Mesendoderm (in vitro differentiated cells): ENCODE results near the gene TAF10.

Experiments
- DNase-seq: peaks from one replicate; pipeline ENCODE4 v3.0.0; 2013
- H2AK5ac ChIP-seq: 2 replicates; pipeline ENCODE4 v1.6.1; 2013; ENCODE audit warnings: low read length, inconsistent platforms
- H2BK120ac ChIP-seq: 2 replicates; pipeline ENCODE4 v1.6.1; 2013; ENCODE audit warnings: low read depth, mild to moderate bottlenecking, low read length, moderate library complexity, mixed read lengths
- H2BK15ac ChIP-seq: replicated peaks from 2 replicates; pipeline ENCODE4 v1.6.1; 2013; ENCODE audit warnings: low read depth, mild to moderate bottlenecking, moderate library complexity
- H2BK5ac ChIP-seq: 2 replicates; pipeline ENCODE4 v1.6.1; 2013; ENCODE audit warnings: low read length, inconsistent platforms
- H3K18ac ChIP-seq: 2 replicates; pipeline ENCODE4 v1.6.1; 2013; ENCODE audit warnings: mild to moderate bottlenecking, low read length, mixed read lengths
- H3K23ac ChIP-seq: one replicate; pipeline ENCODE4 v1.6.1; 2013; ENCODE audit warnings: low read length
- H3K27ac ChIP-seq: 2 replicates; pipeline ENCODE4 v1.5.1; 2013; ENCODE audit warnings: low read depth, mild to moderate bottlenecking, inconsistent platforms, low read length, moderate library complexity
- H3K27me3 ChIP-seq: 2 replicates; pipeline ENCODE4 v1.6.1; 2013; ENCODE audit warnings: low read length, control low read depth, mild to moderate bottlenecking, inconsistent platforms; ENCODE audit not compliant: insufficient read depth, poor library complexity
- H3K36me3 ChIP-seq: 2 replicates; pipeline ENCODE4 v1.6.1; 2013; ENCODE audit warnings: low read length, inconsistent platforms; ENCODE audit not compliant: control insufficient read depth, insufficient read depth
- H3K4ac ChIP-seq: one replicate; pipeline ENCODE4 v1.6.1; 2013; ENCODE audit warnings: low read depth, mild to moderate bottlenecking, low read length, moderate library complexity
- H3K4me1 ChIP-seq: 2 replicates; pipeline ENCODE4 v1.6.1; 2013; ENCODE audit warnings: low read depth, low read length, inconsistent platforms; ENCODE audit not compliant: control insufficient read depth
- H3K4me2 ChIP-seq: 2 replicates; pipeline ENCODE4 v1.6.1; 2013; ENCODE audit warnings: low read length
- H3K4me3 ChIP-seq: 2 replicates; pipeline ENCODE4 v1.5.1; 2013; ENCODE audit warnings: mild to moderate bottlenecking, low read length
- H3K56ac ChIP-seq: one replicate; pipeline ENCODE4 v1.6.1; 2013; ENCODE audit warnings: low read length
- H3K79me1 ChIP-seq: 2 replicates; pipeline ENCODE4 v1.6.1; 2013; ENCODE audit warnings: low read length, inconsistent platforms
- H3K79me2 ChIP-seq: 2 replicates; pipeline ENCODE4 v1.6.1; 2013; ENCODE audit warnings: mild to moderate bottlenecking, low read length; ENCODE audit not compliant: control insufficient read depth, insufficient read depth
- H3K9ac ChIP-seq: 2 replicates; pipeline ENCODE4 v1.6.1; 2013; ENCODE audit warnings: low read length, inconsistent platforms
- H4K5ac ChIP-seq: one replicate; pipeline ENCODE4 v1.6.1; 2013; ENCODE audit warnings: low read length
- H4K8ac ChIP-seq: one replicate; pipeline ENCODE4 v1.6.1; 2013; ENCODE audit warnings: low read depth, mild to moderate bottlenecking, control low read depth, low read length, moderate library complexity
- WGBS: extraction: QIAGEN DNeasy Blood & Tissue Kit; methylation state at CpG from one replicate; pipeline ENCODE4 v1.1.7; 2013; ENCODE audit warnings: low lambda C conversion rate, missing lambda C conversion rate; ENCODE audit not compliant: insufficient coverage; ENCODE audit errors: extremely low coverage; 5-methylcytosine and 5-hydroxymethylcytosine counted together

Gene TAF10

GRCh38 chr11:6615046-6615445 is 3.0 kb upstream of the TAF10 start:
- Histone ChIP-seq H4K5ac (no peak overlapping the region), H3K36me3 (peaks cover 1% of the 10 kb centered on the region), H3K9ac (no peak overlapping the region), H3K56ac (no peak overlapping the region), H3K27ac (no peak overlapping the region), H2BK15ac (no peak overlapping the region), H2BK5ac (no peak overlapping the region), H3K4ac (no peak overlapping the region), H3K27me3 (no peaks in the 10 kb centered on the region), H3K4me2 (no peak overlapping the region), H3K4me1 (no peaks in the 10 kb centered on the region), H2BK120ac (no peak overlapping the region), H3K79me1 (peaks cover 14% of the 10 kb centered on the region), H3K18ac (no peak overlapping the region), H3K23ac (no peak overlapping the region), H4K8ac (no peak overlapping the region), H2AK5ac (no peak overlapping the region), H3K4me3 (no peak overlapping the region), H3K79me2 (peaks cover 14% of the 10 kb centered on the region)
- no CpG with 5 or more reads among the region's 5 CpGs for WGBS
- no peak for DNase-seq

DNA sequence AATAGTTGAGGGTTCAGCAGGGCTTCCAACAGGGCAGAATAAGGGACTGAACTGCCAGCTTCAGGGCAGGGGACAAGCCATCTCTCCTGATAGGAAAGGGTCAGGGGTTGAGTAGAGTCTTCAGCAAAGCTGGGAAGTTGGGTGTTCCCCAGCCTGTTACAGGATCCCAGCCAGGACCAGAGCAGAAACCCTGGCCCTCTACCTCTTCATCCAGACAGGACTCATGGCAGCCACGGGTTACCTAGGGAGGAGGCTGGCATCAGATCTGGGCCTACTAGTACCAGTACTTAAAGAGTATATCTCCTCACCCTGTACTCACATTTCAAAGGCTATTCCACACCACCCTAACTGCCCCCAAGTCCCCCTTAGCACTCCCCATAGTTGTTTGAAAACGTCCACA is 2.4 kb upstream of the TAF10 start:
- no peak overlapping the region for H3K9ac ChIP-seq
- WGBS, result no CpG with 5 or more reads among the region's 2 CpGs

DNA sequence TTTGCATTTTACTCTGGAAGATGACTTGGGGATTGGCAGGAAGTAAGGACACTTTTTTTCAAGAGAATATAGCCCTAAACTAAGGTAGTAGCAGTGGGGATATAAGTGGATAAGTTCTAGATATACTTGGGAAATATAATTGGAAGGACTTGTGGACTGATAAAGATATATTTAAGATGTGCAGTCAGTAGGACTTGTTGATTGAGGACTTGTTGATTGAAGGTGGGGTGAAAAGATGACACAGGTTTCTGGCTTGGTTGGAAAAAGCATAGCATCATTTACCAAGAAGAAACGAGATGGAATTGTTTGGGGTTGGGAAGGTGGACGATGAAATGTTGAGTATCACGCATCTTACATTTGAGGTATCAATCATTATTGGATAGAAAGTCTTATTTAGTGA is 1.5 kb upstream of the TAF10 start:
- Histone ChIP-seq H2AK5ac (no peak overlapping the region), H3K56ac (no peak overlapping the region), H2BK15ac (no peak overlapping the region), H2BK120ac (no peak overlapping the region), H3K79me1 (peaks cover 9% of the 10 kb centered on the region), H3K36me3 (peaks cover 16% of the 10 kb centered on the region), H2BK5ac (no peak overlapping the region), H4K5ac (no peak overlapping the region), H4K8ac (no peak overlapping the region), H3K27ac (no peak overlapping the region), H3K23ac (no peak overlapping the region), H3K4me2 (no peak overlapping the region), H3K4me3 (no peak overlapping the region), H3K79me2 (peaks cover 12% of the 10 kb centered on the region), H3K18ac (no peak overlapping the region), H3K9ac (no peak overlapping the region), H3K27me3 (no peaks in the 10 kb centered on the region), H3K4me1 (no peaks in the 10 kb centered on the region), H3K4ac (no peak overlapping the region)
- no peak for DNase-seq
- 100% methylated on average over 3 of the region's 3 CpGs for WGBS

More for the DNA sequence above, 2.4 kb upstream of the TAF10 start:
- H4K8ac ChIP-seq, result no peak overlapping the region
- no peak overlapping the region for H2BK5ac ChIP-seq
- H2BK120ac ChIP-seq, result no peak overlapping the region
- H2BK15ac ChIP-seq, result no peak overlapping the region
- H2AK5ac ChIP-seq, result no peak overlapping the region
- no peaks in the 10 kb centered on the region for H3K4me1 ChIP-seq
- no peak overlapping the region for H3K23ac ChIP-seq
- peaks cover 7% of the 10 kb centered on the region for H3K36me3 ChIP-seq
- no peak overlapping the region for H3K18ac ChIP-seq
- H3K27ac ChIP-seq, result no peak overlapping the region
- H3K79me1 ChIP-seq, result peaks cover 14% of the 10 kb centered on the region
- no peak overlapping the region for H3K4ac ChIP-seq
- H3K56ac ChIP-seq, result no peak overlapping the region
- no peaks in the 10 kb centered on the region for H3K27me3 ChIP-seq
- no peak overlapping the region for H3K4me2 ChIP-seq
- H4K5ac ChIP-seq, result no peak overlapping the region
- H3K4me3 ChIP-seq, result no peak overlapping the region
- peaks cover 14% of the 10 kb centered on the region for H3K79me2 ChIP-seq
- no peak for DNase-seq

DNA sequence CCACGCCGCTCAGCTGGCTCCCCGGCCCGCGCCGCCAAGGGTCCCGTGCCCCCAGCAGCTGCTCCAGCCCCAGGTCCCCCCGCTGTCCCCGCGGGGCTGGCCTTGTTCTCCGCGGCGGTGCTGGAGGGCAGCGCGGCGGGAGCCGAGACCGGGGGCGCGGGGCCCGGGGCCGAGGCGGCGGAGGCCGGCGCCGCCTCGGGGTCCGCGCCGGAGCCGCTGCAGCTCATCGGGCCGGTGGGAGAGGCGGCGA is 128 bp downstream of the TAF10 start:
- no CpG with 5 or more reads among the region's 36 CpGs for WGBS
- Histone ChIP-seq H3K79me2 (peaks cover 16% of the 10 kb centered on the region), H3K56ac (peak overlapping the region; percentile 92), H2BK15ac (no peak overlapping the region), H3K18ac (peak overlapping the region; percentile 82), H3K79me1 (peaks cover 15% of the 10 kb centered on the region), H3K4me2 (peak overlapping the region; percentile 91), H3K4ac (peak overlapping the region; percentile 44), H3K27me3 (no peaks in the 10 kb centered on the region), H4K5ac (no peak overlapping the region), H3K9ac (peak overlapping the region; percentile 91), H2AK5ac (no peak overlapping the region), H3K27ac (peak overlapping the region; percentile 78), H2BK120ac (no peak overlapping the region), H4K8ac (peak overlapping the region; percentile 58), H3K36me3 (peaks cover 19% of the 10 kb centered on the region), H3K4me3 (peak overlapping the region; percentile 84), H3K23ac (no peak overlapping the region), H3K4me1 (peaks cover 2% of the 10 kb centered on the region), H2BK5ac (no peak overlapping the region)
- DNase-seq, result no peak

DNA sequence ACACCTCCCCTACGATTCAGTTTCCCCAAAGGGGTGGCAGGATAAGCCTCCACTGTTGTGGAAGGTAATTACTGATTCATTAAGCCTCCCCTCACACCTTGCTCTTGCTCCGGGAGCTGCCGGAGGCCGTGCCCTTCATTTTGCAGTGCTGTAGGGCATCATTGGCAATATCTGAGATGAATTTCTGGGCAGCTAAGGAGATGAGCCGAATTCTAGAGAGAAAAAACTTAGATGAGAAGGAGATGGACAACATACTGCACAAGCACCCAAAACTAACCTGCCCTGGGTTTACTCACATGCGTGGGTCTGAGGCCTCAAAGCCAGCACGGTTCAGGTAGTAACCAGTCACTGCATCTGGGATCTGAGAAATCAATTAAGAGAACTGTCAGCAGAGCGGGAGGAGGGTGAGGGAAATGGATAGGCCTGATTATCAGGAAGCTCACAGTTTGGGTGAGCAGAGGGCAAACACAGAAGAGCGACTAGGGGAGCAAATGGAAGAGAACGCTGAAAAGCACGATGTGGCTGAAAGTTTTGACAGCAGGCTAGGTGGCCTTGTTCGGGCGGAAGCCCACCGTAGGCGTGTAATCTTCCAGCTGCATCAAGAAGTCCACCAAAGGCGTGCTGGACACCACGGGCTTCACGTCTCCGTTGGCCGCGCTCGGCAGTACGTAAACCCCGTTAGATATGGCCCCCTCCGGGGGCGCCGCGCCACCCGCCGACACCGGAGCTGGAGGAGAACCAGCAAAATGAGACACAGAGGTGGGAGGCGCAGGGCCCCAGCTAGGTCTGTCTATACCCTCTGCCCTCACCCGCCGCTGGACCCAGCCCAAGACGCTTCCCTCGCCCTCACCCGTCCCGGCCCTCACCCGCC is 689 bp downstream of the TAF10 start:
- peak overlapping the region; percentile 63 for H2AK5ac ChIP-seq
- H2BK5ac ChIP-seq, result peak overlapping the region; percentile 32
- no peaks in the 10 kb centered on the region for H3K27me3 ChIP-seq
- H3K18ac ChIP-seq, result peak overlapping the region; percentile 82
- peaks cover 6% of the 10 kb centered on the region for H3K4me1 ChIP-seq
- WGBS, result no CpG with 5 or more reads among the region's 39 CpGs
- peak overlapping the region; percentile 58 for H4K8ac ChIP-seq
- no peak overlapping the region for H4K5ac ChIP-seq
- peaks cover 19% of the 10 kb centered on the region for H3K36me3 ChIP-seq
- peak overlapping the region; percentile 44 for H3K4ac ChIP-seq
- peaks cover 18% of the 10 kb centered on the region for H3K79me1 ChIP-seq
- DNase-seq, result peak; percentile 43
- peak overlapping the region; percentile 91 for H3K9ac ChIP-seq
- peaks cover 16% of the 10 kb centered on the region for H3K79me2 ChIP-seq
- peak overlapping the region; percentile 91 for H3K4me2 ChIP-seq
- peak overlapping the region; percentile 78 for H3K27ac ChIP-seq
- H3K56ac ChIP-seq, result peak overlapping the region; percentile 92
- no peak overlapping the region for H2BK15ac ChIP-seq
- peak overlapping the region; percentile 84 for H3K4me3 ChIP-seq
- no peak overlapping the region for H3K23ac ChIP-seq
- no peak overlapping the region for H2BK120ac ChIP-seq

DNA sequence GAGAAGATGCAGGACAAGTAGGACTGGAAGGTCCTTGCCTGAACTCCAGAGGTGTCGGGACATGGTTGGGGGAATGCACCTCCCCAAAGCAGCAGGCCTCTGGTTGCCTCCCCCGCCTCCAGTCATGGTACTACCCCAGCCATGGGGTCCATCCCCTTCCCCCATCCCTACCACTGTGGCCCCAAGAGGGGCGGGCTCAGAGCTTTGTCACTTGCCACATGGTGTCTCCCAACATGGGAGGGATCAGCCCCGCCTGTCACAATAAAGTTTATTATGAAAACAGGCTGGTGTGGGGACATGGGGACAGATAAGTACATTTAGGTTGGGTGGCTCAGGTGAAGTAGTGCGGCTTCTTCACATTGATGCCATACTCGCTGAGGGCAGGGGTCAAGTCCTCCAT is 1.4 kb downstream of the TAF10 start:
- H3K27me3 ChIP-seq, result no peaks in the 10 kb centered on the region
- H3K4me3 ChIP-seq, result no peak overlapping the region
- peaks cover 19% of the 10 kb centered on the region for H3K36me3 ChIP-seq
- H3K4ac ChIP-seq, result no peak overlapping the region
- peak overlapping the region; percentile 8 for H3K4me2 ChIP-seq
- peaks cover 6% of the 10 kb centered on the region for H3K4me1 ChIP-seq
- H2BK5ac ChIP-seq, result no peak overlapping the region
- no CpG with 5 or more reads among the region's 6 CpGs for WGBS
- DNase-seq, result no peak
- no peak overlapping the region for H3K23ac ChIP-seq
- H3K18ac ChIP-seq, result no peak overlapping the region
- H4K5ac ChIP-seq, result no peak overlapping the region
- no peak overlapping the region for H2BK15ac ChIP-seq
- no peak overlapping the region for H3K56ac ChIP-seq
- H3K27ac ChIP-seq, result no peak overlapping the region
- H3K79me2 ChIP-seq, result peaks cover 19% of the 10 kb centered on the region
- H4K8ac ChIP-seq, result no peak overlapping the region
- H2AK5ac ChIP-seq, result no peak overlapping the region
- peak overlapping the region; percentile 91 for H3K9ac ChIP-seq
- peaks cover 19% of the 10 kb centered on the region for H3K79me1 ChIP-seq
- H2BK120ac ChIP-seq, result no peak overlapping the region
